Hepatocyte (in vitro differentiated cells): ENCODE results near the gene C10orf95.

ENCODE experiments used
- EZH2 ChIP-seq: fragments of 200-600 bp; sonication (generic); IDR thresholded peaks from 2 replicates; pipeline ENCODE4 v1.6.1; 2016; ENCODE audit warnings: antibody characterized with exemption, mild to moderate bottlenecking, borderline replicate concordance
- EZH2phosphoT487 ChIP-seq: fragments of 200-600 bp; sonication (generic); IDR thresholded peaks from one replicate; pipeline ENCODE4 v1.6.1; 2018; ENCODE audit warnings: antibody characterized with exemption, mild to moderate bottlenecking, low read depth, moderate library complexity; ENCODE audit not compliant: unreplicated experiment, severe bottlenecking
- TF ChIP-seq, protein P1 (sequence below): fragments of 200-600 bp; sonication (generic); IDR thresholded peaks from 2 replicates; pipeline ENCODE4 v1.5.1; 2016; ENCODE audit warnings: antibody characterized with exemption, mild to moderate bottlenecking; ENCODE audit not compliant: poor library complexity

DNA sequence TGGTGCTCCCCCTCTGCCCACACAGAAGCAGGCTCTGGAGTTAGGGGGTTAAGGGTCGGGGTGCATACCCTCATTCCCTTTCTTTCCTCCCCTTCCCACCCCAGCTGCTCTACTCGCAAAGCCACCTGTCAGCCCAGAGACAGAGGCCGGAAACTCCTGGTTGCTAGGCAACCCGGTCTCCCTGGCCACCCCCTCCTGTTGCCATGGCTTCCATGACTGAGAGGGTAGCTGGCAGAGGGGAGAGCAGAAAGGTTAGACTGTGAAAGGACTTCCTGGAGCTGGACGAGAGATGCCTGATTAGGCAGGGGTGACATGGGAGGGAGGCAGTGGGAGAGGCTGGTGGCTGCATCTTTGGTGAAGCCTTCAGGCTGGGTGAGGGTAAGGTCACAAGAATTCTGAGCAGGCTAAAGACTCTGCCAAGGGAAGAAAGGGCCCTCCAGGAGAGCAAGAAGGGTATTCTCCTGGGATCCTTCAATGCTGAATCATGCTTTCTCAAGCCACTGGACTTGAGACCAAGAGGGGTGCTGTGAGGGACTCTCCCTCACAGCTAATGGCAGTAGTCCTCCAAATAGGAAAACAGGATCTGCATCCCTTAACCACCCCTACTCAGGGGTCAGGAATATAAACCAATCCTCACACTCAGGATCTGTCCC, 38.2 kb downstream of the C10orf95 start:
- TF ChIP-seq, protein P1, sequence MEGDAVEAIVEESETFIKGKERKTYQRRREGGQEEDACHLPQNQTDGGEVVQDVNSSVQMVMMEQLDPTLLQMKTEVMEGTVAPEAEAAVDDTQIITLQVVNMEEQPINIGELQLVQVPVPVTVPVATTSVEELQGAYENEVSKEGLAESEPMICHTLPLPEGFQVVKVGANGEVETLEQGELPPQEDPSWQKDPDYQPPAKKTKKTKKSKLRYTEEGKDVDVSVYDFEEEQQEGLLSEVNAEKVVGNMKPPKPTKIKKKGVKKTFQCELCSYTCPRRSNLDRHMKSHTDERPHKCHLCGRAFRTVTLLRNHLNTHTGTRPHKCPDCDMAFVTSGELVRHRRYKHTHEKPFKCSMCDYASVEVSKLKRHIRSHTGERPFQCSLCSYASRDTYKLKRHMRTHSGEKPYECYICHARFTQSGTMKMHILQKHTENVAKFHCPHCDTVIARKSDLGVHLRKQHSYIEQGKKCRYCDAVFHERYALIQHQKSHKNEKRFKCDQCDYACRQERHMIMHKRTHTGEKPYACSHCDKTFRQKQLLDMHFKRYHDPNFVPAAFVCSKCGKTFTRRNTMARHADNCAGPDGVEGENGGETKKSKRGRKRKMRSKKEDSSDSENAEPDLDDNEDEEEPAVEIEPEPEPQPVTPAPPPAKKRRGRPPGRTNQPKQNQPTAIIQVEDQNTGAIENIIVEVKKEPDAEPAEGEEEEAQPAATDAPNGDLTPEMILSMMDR: no peak
- TF ChIP-seq EZH2 (no peak), EZH2phosphoT487 (no peak)
